H9 (cell line): ENCODE measurements around the gene HEXD. TPM values are rescaled to one million over a fixed set of nuclear protein-coding genes. Genes with fewer than 3 reads are reported as not detected.

Experiments
- DNase-seq: peaks from one replicate; pipeline ENCODE4 v3.0.0-alpha.2; 2017
- H2AFZ ChIP-seq: one replicate; pipeline ENCODE4 v1.6.1; 2013; ENCODE audit warnings: mild to moderate bottlenecking, low read length, control low read depth, moderate library complexity
- H2AK5ac ChIP-seq: 2 replicates; pipeline ENCODE4 v1.6.1; 2013; ENCODE audit warnings: low read length, control low read depth, mixed read lengths; ENCODE audit not compliant: insufficient read length
- H2BK120ac ChIP-seq: one replicate; pipeline ENCODE4 v1.6.1; 2013; ENCODE audit warnings: low read depth, mild to moderate bottlenecking, low read length, control low read depth, inconsistent platforms; ENCODE audit not compliant: poor library complexity, severe bottlenecking
- H2BK12ac ChIP-seq: 2 replicates; pipeline ENCODE4 v1.6.1; 2013; ENCODE audit warnings: low read length, control low read depth, mixed read lengths, low read depth; ENCODE audit not compliant: insufficient read length
- H2BK15ac ChIP-seq: 2 replicates; pipeline ENCODE4 v1.6.1; 2013; ENCODE audit warnings: low read depth, low read length, control low read depth
- H2BK20ac ChIP-seq: one replicate; pipeline ENCODE4 v1.6.1; 2013; ENCODE audit warnings: low read depth, mild to moderate bottlenecking, low read length, control low read depth, inconsistent platforms; ENCODE audit not compliant: poor library complexity, severe bottlenecking
- H2BK5ac ChIP-seq: 2 replicates; pipeline ENCODE4 v1.6.1; 2013; ENCODE audit warnings: low read length, control low read depth, mixed read lengths; ENCODE audit not compliant: insufficient read length
- H3K14ac ChIP-seq: 2 replicates; pipeline ENCODE4 v1.6.1; 2013; ENCODE audit warnings: low read length, control low read depth; ENCODE audit not compliant: insufficient read depth
- H3K18ac ChIP-seq: 2 replicates; pipeline ENCODE4 v1.6.1; 2013; ENCODE audit warnings: low read depth, mild to moderate bottlenecking, mixed read lengths, low read length, control low read depth; ENCODE audit not compliant: insufficient read length
- H3K23ac ChIP-seq: 2 replicates; pipeline ENCODE4 v1.6.1; 2013; ENCODE audit warnings: low read length, control low read depth, mixed read lengths, low read depth; ENCODE audit not compliant: insufficient read length
- H3K23me2 ChIP-seq: 2 replicates; pipeline ENCODE4 v1.6.1; 2013; ENCODE audit warnings: low read depth, mild to moderate bottlenecking, mixed read lengths, low read length, control low read depth; ENCODE audit not compliant: insufficient read length, poor library complexity, severe bottlenecking
- H3K27ac ChIP-seq: 2 replicates; pipeline ENCODE4 v1.5.1; 2013; ENCODE audit warnings: low read length, control low read depth, mixed read lengths, low read depth; ENCODE audit not compliant: insufficient read length
- H3K27me3 ChIP-seq: 2 replicates; pipeline ENCODE4 v1.6.1; 2013; ENCODE audit warnings: low read length, control low read depth, inconsistent platforms; ENCODE audit not compliant: insufficient read depth
- H3K4ac ChIP-seq: 2 replicates; pipeline ENCODE4 v1.6.1; 2013; ENCODE audit warnings: low read depth, mild to moderate bottlenecking, control low read depth, inconsistent platforms, low read length, moderate library complexity
- H3K4me1 ChIP-seq: 2 replicates; pipeline ENCODE4 v1.6.1; 2013; ENCODE audit warnings: low read length, control low read depth, inconsistent platforms; ENCODE audit not compliant: insufficient read depth
- H3K4me2 ChIP-seq: 2 replicates; pipeline ENCODE4 v1.6.1; 2013; ENCODE audit warnings: low read length, control low read depth, mixed read lengths; ENCODE audit not compliant: insufficient read length, insufficient read depth
- H3K56ac ChIP-seq: 2 replicates; pipeline ENCODE4 v1.6.1; 2013; ENCODE audit warnings: low read depth, mild to moderate bottlenecking, mixed read lengths, low read length, control low read depth; ENCODE audit not compliant: insufficient read length
- H3K79me1 ChIP-seq: 2 replicates; pipeline ENCODE4 v1.6.1; 2013; ENCODE audit warnings: low read depth, mild to moderate bottlenecking, moderate library complexity, low read length, control low read depth, inconsistent platforms; ENCODE audit not compliant: insufficient read depth, poor library complexity, severe bottlenecking
- H3K79me2 ChIP-seq: 2 replicates; pipeline ENCODE4 v1.6.1; 2013; ENCODE audit warnings: low read length, control low read depth, inconsistent platforms; ENCODE audit not compliant: insufficient read depth
- H3K9ac ChIP-seq: 2 replicates; pipeline ENCODE4 v1.6.1; 2013; ENCODE audit warnings: low read length, control low read depth, mixed read lengths; ENCODE audit not compliant: insufficient read length; ENCODE audit errors: extremely low read depth
- H3K9me3 ChIP-seq: one replicate; pipeline ENCODE4 v1.6.1; 2013; ENCODE audit warnings: low read depth, low read length, inconsistent platforms; ENCODE audit not compliant: control insufficient read depth
- H3T11ph ChIP-seq: one replicate; pipeline ENCODE4 v1.6.1; 2013; ENCODE audit warnings: mild to moderate bottlenecking, low read length, control low read depth, inconsistent platforms
- H4K20me1 ChIP-seq: one replicate; pipeline ENCODE4 v1.6.1; 2013; ENCODE audit not compliant: control insufficient read depth, insufficient read length, insufficient read depth
- H4K5ac ChIP-seq: 2 replicates; pipeline ENCODE4 v1.6.1; 2013; ENCODE audit warnings: low read depth, mild to moderate bottlenecking, mixed read lengths, low read length, control low read depth; ENCODE audit not compliant: insufficient read length
- H4K8ac ChIP-seq: replicated peaks from 2 replicates; pipeline ENCODE4 v1.6.1; 2013; ENCODE audit warnings: low read length, control low read depth, mixed read lengths, low read depth; ENCODE audit not compliant: insufficient read length
- H4K91ac ChIP-seq: 2 replicates; pipeline ENCODE4 v1.6.1; 2013; ENCODE audit warnings: low read depth, mild to moderate bottlenecking, moderate library complexity, mixed read lengths, low read length, control low read depth; ENCODE audit not compliant: insufficient read length
- H3K27ac Mint-ChIP-seq, 3 experiments: 2 replicates in 2 of 3; 3 replicates in 1 of 3; pipeline ENCODE4 v1.8.0; 2020 to 2021; ENCODE audit warnings: mixed read lengths in 3 of 3, mild to moderate bottlenecking in 1 of 3, moderate library complexity in 1 of 3
- H3K27me3 Mint-ChIP-seq: 2 replicates; pipeline ENCODE4 v1.8.0; 2021; ENCODE audit warnings: low read depth, mild to moderate bottlenecking, moderate library complexity, mixed read lengths
- H3K36me3 Mint-ChIP-seq, 3 experiments: 2 replicates in 2 of 3; 3 replicates in 1 of 3; pipeline ENCODE4 v1.8.0; 2020 to 2021; ENCODE audit warnings: low read depth in 3 of 3, mixed read lengths in 3 of 3; ENCODE audit not compliant: insufficient read depth in 1 of 3
- H3K4me1 Mint-ChIP-seq, 2 experiments: 2 replicates each; pipeline ENCODE4 v1.8.0; 2020; ENCODE audit warnings: mixed read lengths in 2 of 2
- H3K4me3 Mint-ChIP-seq, 2 experiments: 2 replicates in 1 of 2; 3 replicates in 1 of 2; pipeline ENCODE4 v1.8.0; 2020 to 2021; ENCODE audit warnings: mild to moderate bottlenecking in 2 of 2, mixed read lengths in 2 of 2, moderate library complexity in 1 of 2
- H3K9me3 Mint-ChIP-seq, 2 experiments: 2 replicates in 1 of 2; 3 replicates in 1 of 2; pipeline ENCODE4 v1.8.0; 2020; ENCODE audit warnings: mild to moderate bottlenecking in 2 of 2, mixed read lengths in 2 of 2, moderate library complexity in 1 of 2
- WGBS: extraction: QIAGEN DNeasy Blood & Tissue Kit; methylation state at CpG from one replicate; pipeline ENCODE4 v1.1.7; 2013; ENCODE audit warnings: missing lambda C conversion rate, low lambda C conversion rate, mixed read lengths; ENCODE audit not compliant: insufficient read length; ENCODE audit errors: extremely low coverage; 5-methylcytosine and 5-hydroxymethylcytosine counted together
- total RNA-seq: library from RNA; stranded (reverse); gene quantifications from 2 replicates; pipeline ENCODE4 v1.2.1, GENCODE V29; 2021
- TF ChIP-seq, protein P1 (sequence below): fragments of 200-600 bp; sonication (generic); conservative IDR thresholded peaks from 3 replicates; pipeline ENCODE4 v1.8.0; 2021; ENCODE audit warnings: antibody characterized with exemption, mild to moderate bottlenecking

The HEXD gene
- total RNA-seq, 1 experiment from 2014 or later: 23.2 TPM

DNA sequence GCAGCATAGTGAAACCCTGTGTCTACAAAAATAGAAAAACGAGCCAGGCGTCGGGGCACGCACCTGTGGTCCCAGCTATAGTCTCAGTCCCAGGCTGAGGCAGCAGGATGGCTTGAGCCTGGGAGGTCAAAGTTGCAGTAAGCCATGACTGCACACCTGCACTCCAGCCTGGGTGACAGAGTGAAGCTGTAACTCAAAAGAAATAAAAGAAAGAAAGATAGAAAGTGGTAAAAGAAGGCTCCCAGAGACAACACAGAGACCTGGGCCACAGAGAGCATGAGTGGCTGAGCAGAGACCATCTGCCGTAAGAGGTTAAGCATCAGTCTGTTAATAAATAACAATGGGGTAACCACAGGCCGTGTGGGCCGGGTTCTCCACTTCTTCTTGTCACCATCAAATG lies 15.3 kb upstream of the HEXD start:
- H3K18ac ChIP-seq: no peak overlapping the region
- no peaks in the 10 kb centered on the region for H3K23me2 ChIP-seq
- no peaks in the 10 kb centered on the region; a peak in 1 of 4 replicates for H3K4me1 Mint-ChIP-seq
- H4K91ac ChIP-seq: no peak overlapping the region
- no peak overlapping the region for H2AFZ ChIP-seq
- H3T11ph ChIP-seq: no peak overlapping the region
- no peak overlapping the region for H2BK20ac ChIP-seq
- no peak overlapping the region for H4K5ac ChIP-seq
- H3K36me3 Mint-ChIP-seq: peaks cover 4 to 28% (median 18%) of the 10 kb centered on the region in 3 experiments
- H2BK12ac ChIP-seq: no peak overlapping the region
- no peak for DNase-seq
- no peak overlapping the region for H2AK5ac ChIP-seq
- H3K27ac Mint-ChIP-seq: no peak overlapping the region
- no peak overlapping the region for H4K8ac ChIP-seq
- H3K27me3 ChIP-seq: no peaks in the 10 kb centered on the region
- WGBS: no CpG with 5 or more reads among the region's 7 CpGs
- H3K27ac ChIP-seq: no peak overlapping the region
- H3K4me1 ChIP-seq: no peaks in the 10 kb centered on the region
- no peak overlapping the region for H3K4me2 ChIP-seq
- no peak overlapping the region for H3K9ac ChIP-seq
- H3K14ac ChIP-seq: no peak overlapping the region
- H4K20me1 ChIP-seq: no peaks in the 10 kb centered on the region
- H2BK120ac ChIP-seq: no peak overlapping the region
- H3K27me3 Mint-ChIP-seq: no peaks in the 10 kb centered on the region
- no peak overlapping the region for H2BK5ac ChIP-seq
- no peak overlapping the region for H3K4me3 Mint-ChIP-seq
- no peak overlapping the region for H3K23ac ChIP-seq
- H3K79me1 ChIP-seq: no peaks in the 10 kb centered on the region
- H2BK15ac ChIP-seq: no peak overlapping the region
- H3K56ac ChIP-seq: no peak overlapping the region
- H3K4ac ChIP-seq: no peak overlapping the region
- no peaks in the 10 kb centered on the region for H3K9me3 Mint-ChIP-seq
- TF ChIP-seq, protein P1, sequence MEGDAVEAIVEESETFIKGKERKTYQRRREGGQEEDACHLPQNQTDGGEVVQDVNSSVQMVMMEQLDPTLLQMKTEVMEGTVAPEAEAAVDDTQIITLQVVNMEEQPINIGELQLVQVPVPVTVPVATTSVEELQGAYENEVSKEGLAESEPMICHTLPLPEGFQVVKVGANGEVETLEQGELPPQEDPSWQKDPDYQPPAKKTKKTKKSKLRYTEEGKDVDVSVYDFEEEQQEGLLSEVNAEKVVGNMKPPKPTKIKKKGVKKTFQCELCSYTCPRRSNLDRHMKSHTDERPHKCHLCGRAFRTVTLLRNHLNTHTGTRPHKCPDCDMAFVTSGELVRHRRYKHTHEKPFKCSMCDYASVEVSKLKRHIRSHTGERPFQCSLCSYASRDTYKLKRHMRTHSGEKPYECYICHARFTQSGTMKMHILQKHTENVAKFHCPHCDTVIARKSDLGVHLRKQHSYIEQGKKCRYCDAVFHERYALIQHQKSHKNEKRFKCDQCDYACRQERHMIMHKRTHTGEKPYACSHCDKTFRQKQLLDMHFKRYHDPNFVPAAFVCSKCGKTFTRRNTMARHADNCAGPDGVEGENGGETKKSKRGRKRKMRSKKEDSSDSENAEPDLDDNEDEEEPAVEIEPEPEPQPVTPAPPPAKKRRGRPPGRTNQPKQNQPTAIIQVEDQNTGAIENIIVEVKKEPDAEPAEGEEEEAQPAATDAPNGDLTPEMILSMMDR: no peak
- no peaks in the 10 kb centered on the region for H3K9me3 ChIP-seq
- no peaks in the 10 kb centered on the region for H3K79me2 ChIP-seq
